Activated CD4-positive, alpha-beta T cell treated with anti-CD3 and anti-CD28 coated beads for 48 hours (primary cell): ENCODE results near the gene GMPPB.
"Not testable (repeated sequence)": the region's sequence is repeated elsewhere in the genome, so short reads cannot be mapped to it uniquely, and the experiment has no call there.

Source experiments
- DNase-seq: peaks from one replicate; pipeline ENCODE4 v3.0.0-alpha.2; 2020

Gene GMPPB

GRCh38 chr3:49689046-49689907 lies 34.5 kb downstream of the GMPPB start, which contains the start of the genes MST1 and RNF123:
Gene MST1, minus strand, starts transcription at chr3:49689474. Its CDS starts 783 bp downstream, at chr3:49688691.
Gene RNF123, plus strand, starts transcription at chr3:49689557. Its CDS starts 1,609 bp downstream, at chr3:49691166.
- peak; percentile 95 for DNase-seq

GRCh38 chr3:49688338-49689045 lies 35.3 kb downstream of the GMPPB start:
- not testable (repeated sequence) for DNase-seq

DNA sequence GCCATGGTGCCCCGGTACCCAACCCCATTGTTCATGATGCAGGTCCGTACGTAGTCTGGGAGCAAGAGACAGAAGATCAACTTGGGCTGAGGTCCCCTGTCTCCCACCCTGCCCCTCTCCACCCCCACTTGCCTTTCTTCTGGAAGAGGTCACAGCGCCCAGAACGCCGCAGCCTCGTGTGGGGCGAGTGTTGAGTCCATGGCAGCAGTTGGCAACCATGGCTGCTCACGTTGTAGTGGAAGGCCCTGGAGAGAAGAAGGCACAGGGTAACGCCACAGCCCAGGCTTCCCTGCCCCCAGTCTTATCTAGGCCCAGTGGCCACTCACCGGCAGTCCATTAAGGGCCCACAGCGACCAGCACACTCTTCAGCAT lies 36.3 kb downstream of the GMPPB start:
- DNase-seq: not testable (repeated sequence)

GRCh38 chr3:49686769-49687423 lies 36.9 kb downstream of the GMPPB start:
- DNase-seq: peak; percentile 63

- peak; percentile 37 for DNase-seq
These were observed 37.4 kb downstream of the GMPPB start for GRCh38 chr3:49686346-49686745.

GRCh38 chr3:49685846-49686245 lies 37.9 kb downstream of the GMPPB start:
- peak; percentile 21 for DNase-seq

DNA sequence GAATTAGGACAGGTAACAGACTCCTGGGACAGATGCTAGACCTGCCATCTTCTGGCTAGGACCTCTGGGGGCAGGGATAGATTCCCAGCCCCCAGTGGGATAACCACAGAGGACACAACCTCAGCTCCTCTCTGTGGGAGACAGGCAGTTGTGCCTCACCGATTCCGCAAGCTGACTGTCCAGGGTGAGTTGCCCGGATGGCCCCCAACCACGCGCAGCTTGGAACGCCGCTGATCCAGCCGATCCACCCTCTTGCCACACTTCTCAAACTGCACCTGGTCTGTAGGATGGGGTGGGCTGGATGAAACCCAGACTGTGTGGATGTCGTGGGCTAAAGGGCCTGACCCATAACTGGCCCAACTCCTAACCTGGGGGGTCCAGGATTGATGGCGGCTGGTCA lies 38.6 kb downstream of the GMPPB start:
- not testable (repeated sequence) for DNase-seq

GRCh38 chr3:49684453-49684852 lies 39.3 kb downstream of the GMPPB start:
- not testable (repeated sequence) for DNase-seq

- DNase-seq: no peak
These were observed 40.6 kb downstream of the GMPPB start for GRCh38 chr3:49683162-49683561.

DNA sequence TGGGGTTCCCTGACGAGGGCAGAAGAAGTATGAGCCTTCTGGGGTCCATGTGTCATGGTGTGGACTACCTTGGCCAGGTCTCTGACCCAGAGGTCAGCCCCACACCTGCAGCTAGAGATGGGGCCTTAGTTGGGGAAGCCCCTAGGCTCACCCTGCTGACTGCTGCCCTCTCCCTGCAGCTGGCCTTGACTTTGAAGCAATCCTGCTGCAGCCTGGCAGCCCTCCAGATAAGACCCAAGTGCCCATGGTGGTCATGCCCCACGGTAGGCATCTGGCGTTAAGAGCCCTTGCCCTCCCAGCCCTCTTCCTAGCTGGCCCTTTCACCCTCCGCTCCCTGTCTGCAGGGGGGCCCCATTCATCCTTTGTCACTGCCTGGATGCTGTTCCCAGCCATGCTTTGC lies 42.2 kb downstream of the GMPPB start:
- DNase-seq: no peak

DNA sequence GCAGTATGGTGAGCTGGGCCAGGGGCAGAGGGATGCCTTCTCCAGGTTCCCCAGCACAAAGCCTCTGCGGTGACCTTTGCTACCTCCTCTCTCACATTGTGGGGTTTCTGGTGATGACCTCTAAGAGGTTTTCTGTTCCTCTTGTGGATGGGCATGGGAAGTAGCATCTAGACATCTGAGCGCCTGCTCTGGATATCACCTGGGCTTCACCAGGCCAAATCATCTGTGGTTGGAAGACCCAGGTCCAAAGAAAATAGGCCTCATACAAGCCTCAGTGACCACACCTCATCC lies 42.6 kb downstream of the GMPPB start:
- DNase-seq: no peak

DNA sequence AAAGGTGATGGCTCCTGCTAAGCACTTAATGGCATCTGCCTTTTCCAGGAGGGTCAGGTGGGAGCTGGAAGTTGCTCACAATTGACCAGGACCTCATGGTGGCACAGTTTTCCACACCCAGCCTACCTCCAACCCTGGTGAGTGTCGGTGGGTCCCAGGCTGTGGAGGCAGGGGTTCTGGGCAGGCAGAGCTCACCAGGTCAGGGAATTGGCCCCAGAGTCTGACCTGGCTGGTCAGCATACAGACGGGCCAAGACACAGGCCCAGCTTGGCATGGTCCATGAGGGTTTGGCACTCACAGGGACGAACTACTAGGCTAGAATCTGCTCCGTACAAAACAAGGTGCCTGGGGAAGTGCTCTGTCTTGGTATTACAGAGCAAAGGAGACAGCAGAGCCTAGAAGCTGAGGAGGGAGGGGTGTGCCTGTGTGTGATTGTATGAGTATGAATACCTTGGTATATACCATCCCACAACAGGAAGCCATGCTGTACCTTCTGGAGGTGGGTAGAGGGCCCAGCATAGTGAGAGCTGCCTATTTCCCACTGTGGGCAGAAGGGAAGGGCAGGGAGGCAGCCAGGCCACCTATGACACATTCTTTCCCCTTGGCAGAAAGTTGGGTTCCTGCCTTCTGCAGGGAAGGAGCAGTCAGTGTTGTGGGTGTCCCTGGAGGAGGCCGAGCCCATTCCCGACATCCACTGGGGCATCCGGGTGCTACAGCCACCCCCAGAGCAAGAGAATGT lies 43.1 kb downstream of the GMPPB start:
- no peak for DNase-seq

- no peak for DNase-seq
These were observed 47.8 kb downstream of the GMPPB start for GRCh38 chr3:49675912-49676311.

DNA sequence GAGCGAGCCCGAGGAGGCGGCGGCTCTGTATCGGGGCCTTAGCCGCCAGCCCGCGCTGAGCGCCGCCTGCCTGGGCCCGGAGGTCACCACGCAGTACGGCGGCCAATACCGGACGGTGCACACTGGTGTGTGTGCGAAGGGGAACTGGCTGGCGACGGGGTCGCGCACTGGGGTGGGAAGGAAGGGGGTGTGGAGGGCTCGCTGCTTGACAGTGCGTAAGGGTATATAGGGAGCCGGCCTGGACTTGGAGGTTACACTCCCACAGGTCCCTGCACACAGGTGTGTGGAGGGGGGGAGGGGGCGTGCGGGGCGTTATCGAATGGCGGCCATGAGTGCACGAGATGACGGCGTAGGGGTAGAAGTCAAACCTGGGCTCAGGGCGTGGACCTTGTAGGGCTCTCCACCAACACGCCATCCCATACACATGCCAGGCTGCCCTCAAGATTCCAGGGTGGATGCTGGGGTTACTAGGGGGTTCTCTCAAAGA lies 49.2 kb downstream of the GMPPB start:
- peak; percentile 60 for DNase-seq

- peak; percentile 99 for DNase-seq
These were observed 49.8 kb downstream of the GMPPB start, which contains the start of gene APEH for GRCh38 chr3:49673715-49674496. Gene APEH, plus strand, starts transcription at chr3:49674351. Its CDS starts 51 bp downstream, at chr3:49674402.

DNA sequence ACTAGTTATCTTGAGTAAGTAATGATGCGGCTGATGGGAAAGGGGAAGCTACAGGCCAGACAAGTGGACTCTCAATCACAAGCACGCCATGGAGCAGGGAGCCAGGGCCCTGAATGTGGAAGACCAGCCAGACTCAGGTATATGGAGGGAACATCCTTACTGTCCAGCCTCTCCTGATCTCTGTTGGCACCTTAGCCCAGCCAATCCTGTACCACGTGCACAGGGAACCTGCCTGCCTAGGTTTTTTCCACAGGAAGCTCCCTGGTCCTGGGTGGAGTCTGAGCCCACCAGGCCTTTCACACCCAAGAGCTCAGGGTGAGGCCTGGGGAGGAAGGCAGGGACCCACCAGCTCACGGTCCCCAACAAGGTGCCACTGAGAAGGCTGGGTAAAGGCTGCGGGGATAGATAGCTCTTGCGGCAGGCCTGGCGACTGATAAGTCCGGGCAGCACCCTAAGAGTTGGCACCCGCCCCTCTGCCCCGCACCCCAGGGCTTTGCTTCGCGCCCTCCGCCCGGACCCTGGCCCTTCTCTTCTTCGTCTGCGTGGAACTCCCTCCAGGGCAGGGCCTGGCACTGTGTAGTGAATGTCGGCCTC lies 50.5 kb downstream of the GMPPB start:
- no peak for DNase-seq

- peak; percentile 82 for DNase-seq
These were observed 52.2 kb downstream of the GMPPB start for GRCh38 chr3:49671291-49672288.

- DNase-seq: no peak
These were observed 52.8 kb downstream of the GMPPB start for GRCh38 chr3:49670940-49671290.
